NCI-H345 (cell line): ENCODE results near the gene FALEC.
A peak's percentile ranks its signal among the peaks of the same experiment; 100 is the strongest.

Experiments
- DNase-seq: peaks from one replicate; lab custom pipeline; 2025; lab: John Stamatoyannopoulos, UW

Gene FALEC

GRCh38 chr1:150511985-150512660 is 3.4 kb upstream of the FALEC start:
- DNase-seq, result no peak

GRCh38 chr1:150512846-150513245 is 2.7 kb upstream of the FALEC start:
- DNase-seq, result no peak

GRCh38 chr1:150513351-150513791 is 2.2 kb upstream of the FALEC start:
- DNase-seq, result no peak

GRCh38 chr1:150514260-150514659 is 1.3 kb upstream of the FALEC start:
- no peak for DNase-seq

- no peak for DNase-seq
Observed at GRCh38 chr1:150514913-150515327, 632 bp upstream of the FALEC start.

GRCh38 chr1:150516050-150516591 is 569 bp downstream of the FALEC start:
- DNase-seq, result peak; percentile 71

- DNase-seq, result peak; percentile 56
Observed at GRCh38 chr1:150516616-150517015, 1.1 kb downstream of the FALEC start.

GRCh38 chr1:150521196-150521968 is 5.8 kb downstream of the FALEC start:
- DNase-seq, result no peak

GRCh38 chr1:150525348-150525747 is 9.8 kb downstream of the FALEC start:
- no peak for DNase-seq

GRCh38 chr1:150528196-150528595 is 12.6 kb downstream of the FALEC start:
- no peak for DNase-seq

- DNase-seq, result no peak
Observed at GRCh38 chr1:150529017-150529416, 13.5 kb downstream of the FALEC start.

GRCh38 chr1:150530491-150531159 is 15.1 kb downstream of the FALEC start:
- no peak for DNase-seq

- DNase-seq, result no peak
Observed at GRCh38 chr1:150532860-150533259, 17.3 kb downstream of the FALEC start.

GRCh38 chr1:150534002-150534401 is 18.4 kb downstream of the FALEC start:
- DNase-seq, result no peak

- DNase-seq, result no peak
Observed at GRCh38 chr1:150535511-150536287, 20.1 kb downstream of the FALEC start.

GRCh38 chr1:150536836-150537731 is 21.5 kb downstream of the FALEC start:
- DNase-seq, result no peak

- DNase-seq, result no peak
Observed at GRCh38 chr1:150537732-150538684, 22.5 kb downstream of the FALEC start.

- peak; percentile 93 for DNase-seq
Observed at GRCh38 chr1:150543500-150544143, 28.1 kb downstream of the FALEC start.

- peak; percentile 55 for DNase-seq
Observed at GRCh38 chr1:150544204-150544603, 28.7 kb downstream of the FALEC start.
